ENCODE measurements around the gene PSTPIP1. TPM values are rescaled to one million over a fixed set of nuclear protein-coding genes. Genes with fewer than 3 reads are reported as not detected.

The PSTPIP1 gene
- total RNA-seq, 2 experiments from 2014 or later = 1.5 to 27.4 TPM

DNA sequence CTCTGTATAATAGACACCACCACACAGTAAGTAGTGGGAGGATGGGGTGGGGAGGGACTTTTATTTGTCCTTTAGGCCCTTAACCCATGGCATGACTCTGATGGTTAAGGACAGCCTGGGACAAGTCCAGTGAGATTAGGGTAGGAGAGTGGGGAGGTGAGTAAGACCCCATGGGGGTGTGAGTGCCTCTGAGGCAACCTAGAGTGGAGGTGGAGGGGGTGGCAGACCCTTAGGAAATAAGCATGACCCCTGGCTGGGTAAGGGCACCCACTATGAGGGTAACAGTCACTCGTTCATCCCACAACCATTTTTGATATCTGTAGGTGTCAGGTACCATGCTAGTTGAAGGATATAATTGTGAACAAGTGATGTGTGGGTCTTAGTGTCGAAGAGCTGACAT is 21.0 kb upstream of the PSTPIP1 start:
- Histone ChIP-seq H3K9me3 (ENCODE audit: low read length) (no peaks in the 10 kb centered on the region), H3K4me1 (ENCODE audit: insufficient read depth, low read length, poor library complexity, severe bottlenecking) (no peaks in the 10 kb centered on the region), H3K27ac (ENCODE audit: low read depth, low read length, poor library complexity, severe bottlenecking) (no peak overlapping the region), H3K9me2 (ENCODE audit: insufficient read depth, low read length) (no peaks in the 10 kb centered on the region), H2AFZ (ENCODE audit: low read length) (no peak overlapping the region), H3K36me3 (ENCODE audit: insufficient read depth, low read length) (no peaks in the 10 kb centered on the region), H3K79me2 (ENCODE audit: insufficient read depth, low read depth, low read length) (no peaks in the 10 kb centered on the region), H4K20me1 (ENCODE audit: insufficient read depth, low read length) (no peaks in the 10 kb centered on the region), H3K4me2 (ENCODE audit: low read length) (no peak overlapping the region), H3K4me3 (ENCODE audit: low read depth, low read length, poor library complexity, severe bottlenecking) (no peak overlapping the region)
- no peak for TF ChIP-seq EZH2phosphoT487 (IDR thresholded peaks at IDR 0.05; ENCODE audit: borderline replicate concordance, low read depth, low read length)
- TF ChIP-seq, protein P1, sequence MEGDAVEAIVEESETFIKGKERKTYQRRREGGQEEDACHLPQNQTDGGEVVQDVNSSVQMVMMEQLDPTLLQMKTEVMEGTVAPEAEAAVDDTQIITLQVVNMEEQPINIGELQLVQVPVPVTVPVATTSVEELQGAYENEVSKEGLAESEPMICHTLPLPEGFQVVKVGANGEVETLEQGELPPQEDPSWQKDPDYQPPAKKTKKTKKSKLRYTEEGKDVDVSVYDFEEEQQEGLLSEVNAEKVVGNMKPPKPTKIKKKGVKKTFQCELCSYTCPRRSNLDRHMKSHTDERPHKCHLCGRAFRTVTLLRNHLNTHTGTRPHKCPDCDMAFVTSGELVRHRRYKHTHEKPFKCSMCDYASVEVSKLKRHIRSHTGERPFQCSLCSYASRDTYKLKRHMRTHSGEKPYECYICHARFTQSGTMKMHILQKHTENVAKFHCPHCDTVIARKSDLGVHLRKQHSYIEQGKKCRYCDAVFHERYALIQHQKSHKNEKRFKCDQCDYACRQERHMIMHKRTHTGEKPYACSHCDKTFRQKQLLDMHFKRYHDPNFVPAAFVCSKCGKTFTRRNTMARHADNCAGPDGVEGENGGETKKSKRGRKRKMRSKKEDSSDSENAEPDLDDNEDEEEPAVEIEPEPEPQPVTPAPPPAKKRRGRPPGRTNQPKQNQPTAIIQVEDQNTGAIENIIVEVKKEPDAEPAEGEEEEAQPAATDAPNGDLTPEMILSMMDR (conservative IDR thresholded peaks at IDR 0.05; ENCODE audit: low read length) = no peak
- BruUV-seq (replicated peaks) = no TSS peak
- intact Hi-C loops (cut with micrococcal nuclease; ENCODE audit: unreplicated experiment) = loop anchor here (2.0 to 5.0 kb wide), 4 partner anchors 48 to 523 kb away; no protein-coding TSS in a partner anchor
- ChIA-PET POLR2A (no interaction called here), CTCF (ENCODE audit: unreplicated experiment) (interaction anchor here (0.7 to 2.2 kb wide), 3 partner anchors 12 to 57 kb away, joined by 3 to 6 read pairs (median 4); partner anchors contain the start of gene PSTPIP1)
- no peak for DNase-seq (ENCODE audit: low spot score)

DNA sequence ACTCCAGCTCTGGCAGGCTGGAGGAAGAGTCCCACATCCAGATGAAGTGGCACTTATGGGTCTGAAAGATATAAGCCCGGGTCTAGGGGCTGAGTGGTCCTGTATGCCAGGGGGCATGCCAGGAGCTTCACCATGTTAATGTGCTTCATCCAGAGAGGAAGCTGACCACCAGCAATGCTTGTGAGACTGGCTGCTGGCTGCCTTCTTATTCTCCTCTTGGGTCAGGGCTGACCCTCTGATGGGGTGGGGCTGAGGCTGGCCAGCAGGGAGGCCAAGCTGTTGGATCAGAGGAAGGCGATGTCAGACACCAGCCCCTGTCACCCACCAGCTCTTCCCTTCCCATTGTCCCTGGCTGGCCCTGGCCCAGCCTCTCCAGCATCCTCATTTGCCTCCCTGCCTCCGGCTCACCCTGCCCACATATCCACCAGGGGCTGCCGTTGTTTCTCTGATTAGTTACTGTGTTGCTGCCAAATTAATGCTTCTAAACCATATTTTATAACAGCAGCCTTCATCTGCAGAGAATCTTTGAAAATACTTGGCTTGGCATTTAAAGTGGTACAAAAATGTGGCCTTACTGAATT is 20.4 kb upstream of the PSTPIP1 start:
- Histone ChIP-seq H3K79me2 (ENCODE audit: insufficient read depth, low read depth, low read length) (no peaks in the 10 kb centered on the region), H3K4me3 (ENCODE audit: low read depth, low read length, poor library complexity, severe bottlenecking) (no peak overlapping the region), H2AFZ (ENCODE audit: low read length) (no peak overlapping the region), H3K4me2 (ENCODE audit: low read length) (no peak overlapping the region), H3K9me3 (ENCODE audit: low read length) (no peaks in the 10 kb centered on the region), H4K20me1 (ENCODE audit: insufficient read depth, low read length) (no peaks in the 10 kb centered on the region), H3K9me2 (ENCODE audit: insufficient read depth, low read length) (no peaks in the 10 kb centered on the region), H3K27ac (ENCODE audit: low read depth, low read length, poor library complexity, severe bottlenecking) (no peak overlapping the region), H3K4me1 (ENCODE audit: insufficient read depth, low read length, poor library complexity, severe bottlenecking) (no peaks in the 10 kb centered on the region), H3K36me3 (ENCODE audit: insufficient read depth, low read length) (no peaks in the 10 kb centered on the region)
- ChIA-PET CTCF (ENCODE audit: unreplicated experiment) (interaction anchor here (2.2 kb wide), 1 partner anchor 21 kb away, joined by 6 read pairs; the partner anchor contains the start of gene PSTPIP1), POLR2A (no interaction called here)
- BruUV-seq (replicated peaks) = no TSS peak
- TF ChIP-seq, protein P1 (conservative IDR thresholded peaks at IDR 0.05; ENCODE audit: low read length) = 0 out of 2 replicates have a peak, but pooled peaks have one; percentile 14
- no peak for TF ChIP-seq EZH2phosphoT487 (IDR thresholded peaks at IDR 0.05; ENCODE audit: borderline replicate concordance, low read depth, low read length)
- no peak for DNase-seq (ENCODE audit: low spot score)
- intact Hi-C loops (cut with micrococcal nuclease; ENCODE audit: unreplicated experiment) = loop anchor here (5.0 kb wide), 3 partner anchors 48 to 523 kb away; no protein-coding TSS in a partner anchor

DNA sequence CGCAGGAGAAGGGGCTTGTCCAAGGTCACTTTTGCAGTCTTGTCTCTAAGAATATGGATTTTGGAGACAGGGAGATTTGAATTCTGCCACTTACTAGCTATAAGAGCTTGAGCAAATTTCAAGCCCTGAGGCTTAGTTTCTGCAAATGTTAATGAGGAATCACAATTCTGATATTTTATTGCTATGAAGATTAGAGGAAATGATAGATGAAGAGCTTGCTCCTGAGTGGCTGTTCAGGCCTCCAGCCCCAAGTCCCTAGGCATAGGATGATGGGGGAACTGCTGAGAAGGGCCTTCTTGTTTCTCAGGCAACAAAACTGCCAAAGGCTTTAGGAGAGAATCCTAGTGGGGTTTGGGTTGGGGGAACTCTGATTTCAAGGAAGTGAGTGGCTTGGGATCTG is 18.8 kb upstream of the PSTPIP1 start:
- POLR2A ChIA-PET = interaction anchor here (1.2 kb wide), 1 partner anchor 14 kb away, joined by 3 read pairs; no protein-coding TSS in a partner anchor
- CTCF ChIA-PET (ENCODE audit: unreplicated experiment) = no interaction called here
- Histone ChIP-seq H3K4me3 (ENCODE audit: low read depth, low read length, poor library complexity, severe bottlenecking) (no peak overlapping the region), H3K4me1 (ENCODE audit: insufficient read depth, low read length, poor library complexity, severe bottlenecking) (no peaks in the 10 kb centered on the region), H2AFZ (ENCODE audit: low read length) (no peak overlapping the region), H3K9me2 (ENCODE audit: insufficient read depth, low read length) (no peaks in the 10 kb centered on the region), H3K79me2 (ENCODE audit: insufficient read depth, low read depth, low read length) (no peaks in the 10 kb centered on the region), H3K4me2 (ENCODE audit: low read length) (no peak overlapping the region), H3K27ac (ENCODE audit: low read depth, low read length, poor library complexity, severe bottlenecking) (no peak overlapping the region), H3K9me3 (ENCODE audit: low read length) (no peaks in the 10 kb centered on the region), H4K20me1 (ENCODE audit: insufficient read depth, low read length) (no peaks in the 10 kb centered on the region), H3K36me3 (ENCODE audit: insufficient read depth, low read length) (no peaks in the 10 kb centered on the region)
- BruUV-seq (replicated peaks) = no TSS peak
- no peak for TF ChIP-seq EZH2phosphoT487 (IDR thresholded peaks at IDR 0.05; ENCODE audit: borderline replicate concordance, low read depth, low read length)
- TF ChIP-seq, protein P1 (conservative IDR thresholded peaks at IDR 0.05; ENCODE audit: low read length) = no peak
- intact Hi-C loops (cut with micrococcal nuclease; ENCODE audit: unreplicated experiment) = no loop called here
- no peak for DNase-seq (ENCODE audit: low spot score)

Data from OCI-LY7 (cell line).